Ovary (tissue), 10 donors: ENCODE data around the gene ERAP2. TPM values are rescaled to one million over a fixed set of nuclear protein-coding genes. Genes with fewer than 3 reads are reported as not detected.

ENCODE experiments used
- DNase-seq, 5 donors: peaks; one replicate each; pipeline ENCODE4 v3.0.0-alpha.2; 2019 to 2020
- H3K27ac ChIP-seq, 2 donors: fragments of 200-600 bp; one replicate each; pipeline versions ENCODE4 v1.5.1 to v1.8.0; 2019 to 2022
- H3K27me3 ChIP-seq: fragments of 200-600 bp; one replicate; pipeline ENCODE4 v1.8.0; 2022
- H3K36me3 ChIP-seq: fragments of 200-600 bp; sonication (generic); one replicate; pipeline ENCODE4 v1.5.1; 2019
- H3K4me1 ChIP-seq: one replicate; pipeline ENCODE4 v1.8.1; 2013; ENCODE audit warnings: mild to moderate bottlenecking, moderate library complexity; ENCODE audit not compliant: insufficient read depth
- H3K4me3 ChIP-seq: fragments of 200-600 bp; sonication (generic); one replicate; pipeline ENCODE4 v1.5.1; 2017
- H3K9me3 ChIP-seq, 2 donors: fragments of 200-600 bp in 1 of 2; sonication (generic) in 1 of 2; one replicate each; pipeline versions ENCODE4 v1.5.1 to v1.8.1; 2013 to 2019; ENCODE audit warnings: mild to moderate bottlenecking in 1 of 2, moderate library complexity in 1 of 2
- EP300 ChIP-seq: sonication (generic); formaldehyde crosslinking; IDR thresholded peaks from one replicate; pipeline ENCODE4 v1.6.1; 2017; ENCODE audit warnings: antibody characterized with exemption
- POLR2A ChIP-seq: fragments of 450-650 bp; IDR thresholded peaks from one replicate; pipeline ENCODE4 v1.6.1; 2017; ENCODE audit warnings: antibody characterized with exemption, mild to moderate bottlenecking, moderate library complexity
- WGBS, 3 donors: extraction: QIAGEN DNeasy Blood & Tissue Kit in 1 of 3; methylation state at CpG; one replicate each; pipeline versions ENCODE4 v1.1.5 to v1.1.7; 2013 to 2017; 5-methylcytosine and 5-hydroxymethylcytosine counted together
- intact Hi-C, 4 donors: fragments of 100-400 bp; cut with DNase I; formaldehyde crosslinking; loops; one replicate each; pipeline versions ENCODE4 v1.11.0 to v1.15.1; 2022 to 2023
- long read RNA-seq, 3 donors: library from polyadenylated mRNA in 2 of 3; unstranded in 2 of 3; transcript quantifications; one replicate each; pipeline ENCODE4 v2.0.0 and lab custom pipeline, GENCODE V29; 2021 to 2026
- polyA plus RNA-seq, 2 donors: library from polyadenylated mRNA; stranded (reverse); fragments of 200-250 nt in 1 of 2; fragments of 350-450 nt in 1 of 2; fragmentation: Illumina TruSeq in 1 of 2; extraction: RNeasy Lipid Tissue Mini Kit (QIAGEN cat#74804) in 1 of 2; gene quantifications; one replicate each; pipeline ENCODE4 v1.2.3, GENCODE V29; 2013 to 2014
- total RNA-seq, 7 donors: library from RNA; depleted of rRNA in 2 of 7; stranded (reverse); fragments of >200 nt in 2 of 7; fragmentation: NEBNext Ultra II Directional in 3 of 7; extraction: Animal tissue kit (Norgen Biotek cat#: 25700) in 3 of 7; gene quantifications; one replicate each; pipeline versions ENCODE4 v1.1.0 to v1.2.4, GENCODE V29; 2016 to 2023
- TF ChIP-seq, protein P1 (sequence below), 3 donors: fragments of 450-650 bp in 2 of 3; fragments of 200-600 bp in 1 of 3; IDR thresholded peaks; one replicate each; pipeline versions ENCODE4 v1.5.1 to v1.8.0; 2016 to 2022; ENCODE audit warnings: antibody characterized with exemption in 3 of 3, mild to moderate bottlenecking in 1 of 3
- donor health status: DM: no; HTN: no; CAD: no; lungs with moderate emphysema.
- donor health status: DM: no; HTN: no; CAD: no.
- donor health status: Bipolar disorder and iron deficiency.
- donor health status: DM: yes; HTN: yes; CAD: no.
- donor health status: DM: no; HTN: no; CAD: no.
- donor health status: DM: yes; HTN: yes; CAD: no.

Gene ERAP2
- total RNA-seq (10 to 100 TPM in 6 of 7 donors, 1 to 10 TPM in 1; 5.2 to 22.0 (median 15.9) TPM), polyA plus RNA-seq (10 to 100 TPM in 1 of 2 donors, 1 to 10 TPM in 1; 1.3 to 19.2 TPM)
- long read RNA-seq, donor 1, full-length matches to known transcripts, result 16 of 36 reads
- long read RNA-seq, donor 1, partial matches to known transcripts, result 14 of 36 reads
- long read RNA-seq, donor 1, other reads (novel, unspliced or antisense), result 6 of 36 reads
- long read RNA-seq, donor 2, result 0 reads
- long read RNA-seq, donor 3, full-length matches to known transcripts, result 11 of 19 reads
- long read RNA-seq, donor 3, partial matches to known transcripts, result 7 of 19 reads
- long read RNA-seq, donor 3, other reads (novel, unspliced or antisense), result 1 of 19 reads

GRCh38 chr5:96876292-96876850 is at the start of gene ERAP2:
Gene ERAP2, plus strand, starts transcription at chr5:96876500. Its CDS starts 3,186 bp downstream, at chr5:96879686.
- no peaks in the 10 kb centered on the region for H3K9me3 ChIP-seq
- peak within 1 kb of the TSS; percentile 68 for H3K4me3 ChIP-seq
- H3K27me3 ChIP-seq, result no peaks in the 10 kb centered on the region
- H3K36me3 ChIP-seq, result no peaks in the 10 kb centered on the region
- TF ChIP-seq POLR2A, result no peak
- no peak for TF ChIP-seq EP300
- TF ChIP-seq, protein P1, sequence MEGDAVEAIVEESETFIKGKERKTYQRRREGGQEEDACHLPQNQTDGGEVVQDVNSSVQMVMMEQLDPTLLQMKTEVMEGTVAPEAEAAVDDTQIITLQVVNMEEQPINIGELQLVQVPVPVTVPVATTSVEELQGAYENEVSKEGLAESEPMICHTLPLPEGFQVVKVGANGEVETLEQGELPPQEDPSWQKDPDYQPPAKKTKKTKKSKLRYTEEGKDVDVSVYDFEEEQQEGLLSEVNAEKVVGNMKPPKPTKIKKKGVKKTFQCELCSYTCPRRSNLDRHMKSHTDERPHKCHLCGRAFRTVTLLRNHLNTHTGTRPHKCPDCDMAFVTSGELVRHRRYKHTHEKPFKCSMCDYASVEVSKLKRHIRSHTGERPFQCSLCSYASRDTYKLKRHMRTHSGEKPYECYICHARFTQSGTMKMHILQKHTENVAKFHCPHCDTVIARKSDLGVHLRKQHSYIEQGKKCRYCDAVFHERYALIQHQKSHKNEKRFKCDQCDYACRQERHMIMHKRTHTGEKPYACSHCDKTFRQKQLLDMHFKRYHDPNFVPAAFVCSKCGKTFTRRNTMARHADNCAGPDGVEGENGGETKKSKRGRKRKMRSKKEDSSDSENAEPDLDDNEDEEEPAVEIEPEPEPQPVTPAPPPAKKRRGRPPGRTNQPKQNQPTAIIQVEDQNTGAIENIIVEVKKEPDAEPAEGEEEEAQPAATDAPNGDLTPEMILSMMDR (IDR thresholded peaks at IDR 0.05), result no peak
- DNase-seq, result peak in 1 of 5 donors; percentile 29
- peak within 1 kb of the TSS; percentile 10 to 43 for H3K27ac ChIP-seq
- H3K4me1 ChIP-seq, result no peaks in the 10 kb centered on the region
- 0% methylated on average over 6 of the region's 6 CpGs for WGBS, 3 donors
- intact Hi-C loops, result no loop called here

DNA sequence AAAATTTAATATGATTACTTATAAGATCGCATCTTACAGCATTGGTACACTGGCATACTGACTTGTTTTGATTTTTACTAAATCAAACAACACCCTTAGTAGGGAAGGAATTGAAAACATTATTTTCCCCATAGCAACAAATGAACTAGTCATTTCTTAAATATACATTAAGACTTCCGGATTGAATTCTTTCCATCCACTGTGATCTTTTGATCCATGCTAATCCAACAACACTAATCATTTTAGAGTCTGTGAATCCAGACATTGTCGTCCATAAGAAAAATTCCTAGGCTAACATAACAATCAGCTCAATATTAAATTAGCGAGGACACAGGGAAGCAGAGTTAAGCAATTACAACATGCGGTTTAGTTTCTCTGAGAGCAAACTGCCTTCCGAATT is 47.0 kb upstream of the ERAP2 start:
- H3K9me3 ChIP-seq, result no peaks in the 10 kb centered on the region
- no peaks in the 10 kb centered on the region for H3K27me3 ChIP-seq
- H3K4me3 ChIP-seq, result no peak overlapping the region
- DNase-seq, result no peak
- intact Hi-C loops, result no loop called here
- no peak overlapping the region for H3K27ac ChIP-seq
- no peak for TF ChIP-seq EP300
- no peak for TF ChIP-seq POLR2A
- TF ChIP-seq, protein P1 (IDR thresholded peaks at IDR 0.05), result no peak
- H3K36me3 ChIP-seq, result no peaks in the 10 kb centered on the region
- 88 to 92% (median 88%) methylated on average over 6 of the region's 6 CpGs for WGBS, 3 donors
- H3K4me1 ChIP-seq, result no peaks in the 10 kb centered on the region

GRCh38 chr5:96834016-96834415 is 42.3 kb upstream of the ERAP2 start:
- TF ChIP-seq POLR2A (no peak), EP300 (no peak)
- TF ChIP-seq, protein P1 (IDR thresholded peaks at IDR 0.05), result no peak
- Histone ChIP-seq H3K36me3 (no peaks in the 10 kb centered on the region), H3K27ac (no peak overlapping the region), H3K9me3 (no peaks in the 10 kb centered on the region), H3K4me1 (no peaks in the 10 kb centered on the region), H3K4me3 (no peak overlapping the region), H3K27me3 (no peaks in the 10 kb centered on the region)
- 87 to 94% (median 91%) methylated on average over 3 of the region's 3 CpGs for whole genome bisulfite sequencing, 3 donors
- intact Hi-C loops, result no loop called here
- DNase-seq, result no peak

- 84 to 94% (median 92%) methylated on average over 2 of the region's 2 CpGs for WGBS, 3 donors
- Histone ChIP-seq H3K9me3 (no peaks in the 10 kb centered on the region), H3K27me3 (no peaks in the 10 kb centered on the region), H3K4me1 (no peaks in the 10 kb centered on the region), H3K27ac (no peak overlapping the region), H3K4me3 (no peak overlapping the region), H3K36me3 (no peaks in the 10 kb centered on the region)
- no peak for DNase-seq
- TF ChIP-seq, protein P1 (IDR thresholded peaks at IDR 0.05), result no peak
- TF ChIP-seq EP300 (no peak), POLR2A (no peak)
- intact Hi-C loops, result no loop called here
Observed at GRCh38 chr5:96835791-96836191, 40.5 kb upstream of the ERAP2 start.
